Tibial artery (tissue), 4 donors: ENCODE measurements around the gene CCBE1.

Experiments
- DNase-seq, 2 donors: peaks; one replicate each; pipeline ENCODE4 v3.0.0-alpha.2; 2019
- H3K27ac ChIP-seq, 2 donors: fragments of 200-600 bp; sonication (generic) in 1 of 2; 1 replicate in 1 of 2; 2 replicates in 1 of 2; pipeline ENCODE4 v1.5.1; 2018 to 2019; ENCODE audit warnings: mild to moderate bottlenecking in 1 of 2
- H3K27me3 ChIP-seq, 2 donors: fragments of 200-600 bp; sonication (generic) in 1 of 2; one replicate each; pipeline versions ENCODE4 v1.5.1 to v1.6.0; 2016 to 2019
- H3K36me3 ChIP-seq, 3 donors: fragments of 200-600 bp; sonication (generic) in 2 of 3; one replicate each; pipeline ENCODE4 v1.5.1; 2016 to 2019; ENCODE audit warnings: mild to moderate bottlenecking in 2 of 3
- H3K4me1 ChIP-seq, 4 donors: fragments of 200-600 bp; sonication (generic) in 2 of 4; 1 replicate in 3 of 4; 2 replicates in 1 of 4; pipeline ENCODE4 v1.5.1; 2016 to 2019
- H3K4me3 ChIP-seq, 2 donors: fragments of 200-600 bp; sonication (generic) in 1 of 2; 1 replicate in 1 of 2; 2 replicates in 1 of 2; pipeline ENCODE4 v1.5.1; 2018 to 2019; ENCODE audit warnings: mild to moderate bottlenecking in 2 of 2
- H3K9me3 ChIP-seq, 3 donors: fragments of 200-600 bp; sonication (generic) in 1 of 3; one replicate each; pipeline ENCODE4 v1.5.1; 2016 to 2019
- intact Hi-C: fragments of 100-400 bp; cut with DNase I; formaldehyde crosslinking; loops from one replicate; pipeline ENCODE4 v1.15.0; 2023; ENCODE audit warnings: low total_unique reads
- TF ChIP-seq, protein P1 (sequence below), 2 experiments: fragments of 200-600 bp in 1 of 2; fragments of 450-650 bp in 1 of 2; IDR thresholded peaks; one replicate each; pipeline ENCODE4 v1.5.1; 2017 to 2019; ENCODE audit warnings: antibody characterized with exemption in 2 of 2, mild to moderate bottlenecking in 1 of 2, moderate library complexity in 1 of 2

Gene CCBE1

DNA sequence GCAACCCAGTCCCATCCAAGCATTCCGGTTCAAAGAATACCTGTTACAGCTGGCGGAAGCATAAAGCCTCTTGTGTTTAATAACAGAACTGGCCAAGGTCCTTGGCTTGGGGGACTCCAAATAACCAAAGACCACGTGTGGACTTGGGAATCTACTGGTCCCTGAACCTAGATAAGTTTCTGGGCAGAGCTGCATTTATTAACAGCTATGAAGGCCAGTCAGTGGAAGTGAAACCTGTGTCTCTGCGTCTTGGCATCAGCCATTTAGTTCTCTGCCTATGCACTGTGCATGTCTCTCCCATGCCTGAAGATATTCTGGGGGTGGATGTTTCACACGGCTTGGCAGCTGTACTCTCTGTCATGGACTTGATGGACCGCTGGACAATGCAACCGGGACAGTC, 137.7 kb downstream of the CCBE1 start:
- DNase-seq = no peak
- intact Hi-C loops = no loop called here
- no peak overlapping the region for H3K4me3 ChIP-seq
- H3K27ac ChIP-seq = no peak overlapping the region
- H3K36me3 ChIP-seq = no peaks in the 10 kb centered on the region
- no peaks in the 10 kb centered on the region for H3K27me3 ChIP-seq
- TF ChIP-seq, protein P1, sequence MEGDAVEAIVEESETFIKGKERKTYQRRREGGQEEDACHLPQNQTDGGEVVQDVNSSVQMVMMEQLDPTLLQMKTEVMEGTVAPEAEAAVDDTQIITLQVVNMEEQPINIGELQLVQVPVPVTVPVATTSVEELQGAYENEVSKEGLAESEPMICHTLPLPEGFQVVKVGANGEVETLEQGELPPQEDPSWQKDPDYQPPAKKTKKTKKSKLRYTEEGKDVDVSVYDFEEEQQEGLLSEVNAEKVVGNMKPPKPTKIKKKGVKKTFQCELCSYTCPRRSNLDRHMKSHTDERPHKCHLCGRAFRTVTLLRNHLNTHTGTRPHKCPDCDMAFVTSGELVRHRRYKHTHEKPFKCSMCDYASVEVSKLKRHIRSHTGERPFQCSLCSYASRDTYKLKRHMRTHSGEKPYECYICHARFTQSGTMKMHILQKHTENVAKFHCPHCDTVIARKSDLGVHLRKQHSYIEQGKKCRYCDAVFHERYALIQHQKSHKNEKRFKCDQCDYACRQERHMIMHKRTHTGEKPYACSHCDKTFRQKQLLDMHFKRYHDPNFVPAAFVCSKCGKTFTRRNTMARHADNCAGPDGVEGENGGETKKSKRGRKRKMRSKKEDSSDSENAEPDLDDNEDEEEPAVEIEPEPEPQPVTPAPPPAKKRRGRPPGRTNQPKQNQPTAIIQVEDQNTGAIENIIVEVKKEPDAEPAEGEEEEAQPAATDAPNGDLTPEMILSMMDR (IDR thresholded peaks at IDR 0.05) = no peak
- peaks cover 0 to 6% (median 0%) of the 10 kb centered on the region in 3 donors for H3K9me3 ChIP-seq
- no peaks in the 10 kb centered on the region for H3K4me1 ChIP-seq

DNA sequence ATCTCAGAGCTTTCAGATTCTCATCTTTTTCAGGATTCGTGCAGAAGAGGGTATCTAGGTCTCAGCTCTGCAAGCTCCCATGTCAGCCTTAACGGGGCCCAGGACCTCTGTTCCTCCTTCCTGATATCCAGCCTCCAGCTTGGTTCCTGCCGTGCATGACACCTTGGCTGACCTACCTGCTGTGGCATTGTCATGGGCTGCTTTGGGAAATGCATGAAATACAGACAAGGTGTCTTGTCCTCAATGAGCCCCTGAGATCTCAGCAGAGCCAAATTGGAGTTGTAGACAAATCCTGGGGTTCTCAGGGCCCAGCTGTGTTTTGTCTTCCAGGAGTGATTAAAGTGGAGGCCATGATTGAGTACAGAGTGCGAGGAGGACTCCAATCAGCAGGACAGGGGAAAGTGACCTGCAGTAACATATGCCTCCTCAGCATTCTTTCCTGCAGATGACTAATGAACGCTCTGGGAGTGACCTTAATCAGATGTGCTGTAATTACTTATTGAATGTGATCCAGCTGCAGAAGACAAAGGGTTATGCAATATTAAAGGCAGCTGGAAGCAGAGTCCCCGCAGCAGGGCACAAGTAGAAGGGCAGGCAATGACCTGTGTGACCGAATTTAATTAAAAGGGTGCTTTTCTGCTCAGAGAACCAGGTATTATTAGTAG, 141.1 kb downstream of the CCBE1 start:
- TF ChIP-seq, protein P1 (IDR thresholded peaks at IDR 0.05) = no peak
- no peaks in the 10 kb centered on the region for H3K27me3 ChIP-seq
- no peak for DNase-seq
- H3K36me3 ChIP-seq = no peaks in the 10 kb centered on the region
- H3K27ac ChIP-seq = no peak overlapping the region
- intact Hi-C loops = no loop called here
- H3K9me3 ChIP-seq = peaks cover 0 to 6% (median 0%) of the 10 kb centered on the region in 3 donors
- no peak overlapping the region for H3K4me3 ChIP-seq
- H3K4me1 ChIP-seq = no peaks in the 10 kb centered on the region

DNA sequence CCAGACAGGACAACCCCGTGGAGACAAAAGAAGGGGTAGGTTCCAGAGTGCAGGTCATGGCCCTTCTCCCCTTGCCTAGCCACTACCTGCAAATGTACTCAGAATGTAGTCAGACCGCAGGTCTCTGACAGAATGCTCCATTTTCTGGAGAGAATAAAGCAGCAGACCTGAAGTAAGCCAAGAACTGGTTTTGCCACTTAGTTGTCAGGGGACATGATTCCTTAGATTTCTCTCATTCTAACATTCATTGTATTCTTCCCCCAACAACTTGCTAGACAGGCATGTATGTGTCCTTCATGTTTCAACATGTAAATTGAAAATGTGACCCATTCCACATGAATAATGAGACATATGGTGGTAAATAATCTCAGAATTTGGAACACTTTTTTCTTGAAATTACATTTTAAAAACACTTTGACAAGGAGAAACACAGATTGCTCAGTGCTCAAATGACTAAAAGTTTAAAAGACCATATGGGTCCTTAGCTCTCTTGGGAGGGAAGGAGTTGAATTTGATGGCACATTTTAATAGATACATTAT, 142.4 kb downstream of the CCBE1 start:
- intact Hi-C loops = no loop called here
- Histone ChIP-seq H3K4me1 (peaks cover 0 to 7% (median 0%) of the 10 kb centered on the region in 4 donors), H3K27me3 (no peaks in the 10 kb centered on the region), H3K9me3 (peaks cover 0 to 6% (median 0%) of the 10 kb centered on the region in 3 donors), H3K4me3 (no peak overlapping the region), H3K27ac (no peak overlapping the region), H3K36me3 (no peaks in the 10 kb centered on the region)
- TF ChIP-seq, protein P1 (IDR thresholded peaks at IDR 0.05) = no peak
- no peak for DNase-seq

DNA sequence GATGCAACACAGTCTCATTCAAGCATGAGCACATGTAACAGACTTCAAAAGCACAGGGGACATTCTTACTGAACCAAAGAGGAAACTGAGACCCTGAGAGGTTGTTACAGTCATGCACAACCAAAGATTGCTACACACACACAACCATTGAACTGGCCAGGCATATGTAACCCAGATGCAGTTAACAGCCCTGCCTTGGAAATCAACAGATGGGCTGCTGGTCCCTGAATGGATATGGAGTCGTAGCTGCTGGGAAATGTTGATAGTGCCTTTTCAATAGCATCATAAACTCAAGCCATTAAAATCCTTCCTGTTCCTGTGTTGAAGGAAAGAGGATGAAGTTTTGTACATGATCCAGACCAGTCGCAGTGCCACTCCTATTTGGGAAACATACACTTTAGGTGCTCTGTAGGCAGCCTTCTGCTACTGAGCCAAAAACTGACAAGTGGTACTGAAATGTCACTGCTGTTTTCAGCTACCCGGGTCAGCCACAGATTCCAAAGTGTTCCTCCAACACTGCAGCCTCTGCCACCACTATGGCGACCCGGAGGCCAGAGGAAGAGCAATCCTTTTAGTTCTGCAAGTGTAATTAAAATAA, 143.9 kb downstream of the CCBE1 start:
- intact Hi-C loops = no loop called here
- Histone ChIP-seq H3K27me3 (peaks cover 0 to 3% of the 10 kb centered on the region in 2 donors), H3K9me3 (peaks cover 0 to 6% (median 0%) of the 10 kb centered on the region in 3 donors), H3K27ac (no peak overlapping the region), H3K4me1 (peaks cover 0 to 7% (median 0%) of the 10 kb centered on the region in 4 donors), H3K4me3 (no peak overlapping the region), H3K36me3 (no peaks in the 10 kb centered on the region)
- TF ChIP-seq, protein P1 (IDR thresholded peaks at IDR 0.05) = no peak
- DNase-seq = no peak

DNA sequence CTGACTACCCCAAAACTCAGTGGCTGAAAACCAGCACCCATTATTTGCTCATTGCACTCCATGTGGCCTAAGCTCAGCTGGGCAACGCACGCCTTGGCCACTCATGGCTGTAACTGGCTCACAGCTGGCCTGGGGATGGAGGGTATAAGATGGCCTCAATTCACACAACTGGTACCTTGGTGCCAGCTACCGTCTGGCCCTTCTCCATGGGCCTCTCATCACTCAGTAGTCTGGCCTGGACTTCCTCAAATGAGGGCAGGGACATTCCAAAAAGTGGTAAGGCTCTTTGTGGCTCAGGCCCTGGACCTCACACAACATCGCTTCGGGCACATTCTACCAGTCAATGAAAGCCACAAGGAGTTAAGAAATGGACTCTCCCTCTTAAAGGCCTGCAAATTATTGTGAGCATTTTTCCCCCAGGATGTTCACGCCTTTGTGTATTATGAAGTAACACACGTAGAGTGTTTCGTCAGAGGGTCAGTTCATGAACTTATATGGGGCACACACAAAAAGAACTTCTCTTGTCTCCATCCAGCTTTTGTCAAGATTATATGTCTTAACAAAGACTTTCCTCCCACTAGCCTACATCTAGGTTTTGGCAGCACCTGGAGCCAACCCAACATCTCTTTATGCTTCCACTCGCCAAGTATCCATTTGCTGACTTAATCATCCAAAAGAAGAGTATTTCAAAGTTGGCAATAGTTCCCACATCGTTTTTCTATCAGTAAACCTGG, 145.2 kb downstream of the CCBE1 start:
- Histone ChIP-seq H3K4me3 (no peak overlapping the region), H3K27ac (no peak overlapping the region), H3K27me3 (peaks cover 0 to 8% of the 10 kb centered on the region in 2 donors), H3K36me3 (no peaks in the 10 kb centered on the region), H3K9me3 (peaks cover 0 to under 1% (median 0%) of the 10 kb centered on the region in 3 donors), H3K4me1 (peaks cover 0 to 7% (median 0%) of the 10 kb centered on the region in 4 donors)
- intact Hi-C loops = no loop called here
- TF ChIP-seq, protein P1 (IDR thresholded peaks at IDR 0.05) = no peak
- DNase-seq = no peak
